ENCODE data around the gene WDR90.

WDR90 gene

GRCh38 chr16:626787-627453, 22.2 kb upstream of the WDR90 start:
- DNase-seq (ENCODE audit: low read depth): no peak

DNA sequence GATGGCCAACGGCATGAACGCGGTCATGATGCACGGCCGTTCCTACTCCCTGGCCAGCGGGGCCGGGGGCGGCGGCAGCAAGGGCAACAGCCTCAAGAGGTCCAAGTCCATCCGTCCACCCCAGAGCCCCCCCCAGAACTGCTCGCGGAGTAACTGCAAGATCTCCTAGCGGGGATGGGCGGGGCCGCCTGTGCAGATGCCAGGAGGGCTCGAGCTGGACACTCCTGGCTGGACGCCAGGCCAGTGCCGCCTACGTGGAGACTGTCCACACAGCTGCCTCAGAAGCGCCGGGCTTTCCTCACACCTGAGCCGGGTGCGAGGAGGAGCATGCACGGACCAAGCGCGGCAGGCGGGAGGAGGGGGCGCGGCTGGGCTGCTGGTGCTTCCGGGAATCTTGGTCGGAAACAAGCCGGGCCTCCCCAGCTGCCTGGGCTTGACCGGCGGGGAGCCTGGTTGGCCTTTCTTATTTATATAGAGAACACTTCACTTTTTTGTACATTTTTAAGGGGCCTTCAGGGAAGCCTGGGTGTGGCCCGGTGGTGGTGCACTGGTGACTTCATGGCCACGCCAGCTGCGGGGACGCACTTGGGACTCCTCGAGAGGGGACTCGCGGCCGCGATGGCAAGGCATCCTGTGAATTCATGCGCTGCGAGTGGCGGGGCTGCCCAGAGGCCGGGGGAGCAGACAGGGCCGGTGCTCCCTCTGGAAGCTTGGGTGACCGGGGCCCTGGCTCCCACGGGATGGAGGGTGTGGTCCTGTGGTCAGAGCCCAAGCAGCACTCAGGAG, 21.5 kb upstream of the WDR90 start:
- no peak for DNase-seq (ENCODE audit: low read depth)

DNA sequence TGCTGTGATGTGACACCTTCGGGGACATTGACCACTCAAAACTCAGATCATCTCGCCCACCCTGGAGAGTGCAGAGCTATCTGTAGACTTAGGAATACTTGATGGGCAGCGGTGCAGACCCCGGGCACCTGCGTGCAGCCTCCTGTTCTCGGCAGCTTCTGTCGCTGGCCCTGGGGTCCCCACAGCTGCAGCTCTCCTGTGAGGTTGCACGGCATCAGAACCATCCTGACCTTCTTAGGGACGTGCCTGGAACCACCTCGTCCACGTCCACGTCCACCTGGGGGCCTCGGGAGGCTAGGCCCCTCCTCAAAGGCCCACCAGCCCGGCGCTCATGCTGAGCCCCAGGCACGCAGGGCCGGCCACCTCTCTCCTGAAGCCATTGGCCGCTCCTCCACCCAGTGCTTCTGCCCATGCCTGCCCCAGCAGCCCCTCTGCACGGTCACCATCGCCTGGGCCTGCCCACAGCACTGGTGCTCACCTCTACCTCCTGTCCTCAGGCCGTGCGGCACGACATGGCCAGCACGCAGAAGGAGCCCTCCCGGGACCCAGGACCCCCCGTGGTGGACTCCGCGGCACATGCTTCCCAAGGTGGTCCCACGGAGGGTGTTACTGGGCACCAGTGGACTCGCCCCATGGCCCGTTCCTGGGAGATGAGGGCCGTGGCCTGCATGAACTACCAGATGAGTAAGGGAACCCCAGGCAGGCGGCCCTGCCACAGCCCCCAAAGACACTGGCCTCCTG, 20.7 kb upstream of the WDR90 start:
- DNase-seq (ENCODE audit: low read depth): no peak

- DNase-seq (ENCODE audit: low read depth): no peak
Observed at GRCh38 chr16:629185-629832, 19.9 kb upstream of the WDR90 start.

DNA sequence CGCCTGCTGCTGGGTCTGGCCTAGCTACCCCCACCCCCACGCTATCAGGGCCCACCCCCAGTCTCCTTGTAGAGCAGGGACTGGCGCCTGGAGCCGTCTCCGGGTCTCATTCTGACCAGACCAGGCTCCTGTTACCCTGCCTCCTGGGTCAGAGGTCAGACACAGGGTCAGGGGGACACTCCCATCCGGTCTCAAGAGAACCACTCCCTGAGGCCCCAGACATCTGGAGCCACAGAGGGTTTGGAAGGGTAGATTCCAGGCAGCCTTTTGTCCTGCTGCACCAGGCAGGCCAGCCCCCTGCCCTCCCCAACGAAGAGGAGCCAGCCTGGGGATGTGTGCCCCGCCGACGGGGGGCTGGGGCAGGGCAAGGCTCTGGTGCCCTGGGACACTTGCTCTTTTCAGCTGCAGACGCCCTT, 19.3 kb upstream of the WDR90 start:
- DNase-seq (ENCODE audit: low read depth): no peak

- DNase-seq (ENCODE audit: low read depth): no peak
Observed at GRCh38 chr16:630249-630814, 18.8 kb upstream of the WDR90 start.

DNA sequence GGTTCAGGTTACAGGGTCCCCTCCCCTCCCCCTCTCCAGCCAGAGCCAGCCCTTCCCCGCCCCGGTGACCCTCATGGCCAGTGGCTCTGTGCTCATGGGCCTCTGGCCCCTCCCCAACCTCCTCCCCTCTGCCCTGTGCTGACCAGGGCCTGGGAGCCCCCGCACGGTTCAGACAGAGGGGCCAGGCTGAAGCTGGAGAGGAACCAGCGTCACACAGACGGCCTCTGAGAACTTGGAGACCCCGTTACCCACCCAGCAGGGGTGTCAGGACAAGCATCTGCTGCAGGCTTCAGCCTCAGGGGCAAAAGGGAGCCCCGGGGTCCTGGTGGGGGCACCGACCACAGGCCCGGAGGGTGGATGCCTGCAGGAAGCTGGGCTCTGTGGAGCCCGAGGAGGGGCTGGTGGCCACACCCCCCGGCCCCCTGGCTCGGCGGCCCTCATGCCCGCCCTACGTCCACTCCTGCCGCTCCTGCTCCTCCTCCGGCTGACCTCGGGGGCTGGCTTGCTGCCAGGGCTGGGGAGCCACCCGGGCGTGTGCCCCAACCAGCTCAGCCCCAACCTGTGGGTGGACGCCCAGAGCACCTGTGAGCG, 18.3 kb upstream of the WDR90 start, which contains the start of gene WFIKKN1:
Gene WFIKKN1 (plus strand): TSS at position 171 of the 591 bp plus-strand sequence. CDS start 269 bp downstream, at position 440.
- DNase-seq (ENCODE audit: low read depth): no peak

DNA sequence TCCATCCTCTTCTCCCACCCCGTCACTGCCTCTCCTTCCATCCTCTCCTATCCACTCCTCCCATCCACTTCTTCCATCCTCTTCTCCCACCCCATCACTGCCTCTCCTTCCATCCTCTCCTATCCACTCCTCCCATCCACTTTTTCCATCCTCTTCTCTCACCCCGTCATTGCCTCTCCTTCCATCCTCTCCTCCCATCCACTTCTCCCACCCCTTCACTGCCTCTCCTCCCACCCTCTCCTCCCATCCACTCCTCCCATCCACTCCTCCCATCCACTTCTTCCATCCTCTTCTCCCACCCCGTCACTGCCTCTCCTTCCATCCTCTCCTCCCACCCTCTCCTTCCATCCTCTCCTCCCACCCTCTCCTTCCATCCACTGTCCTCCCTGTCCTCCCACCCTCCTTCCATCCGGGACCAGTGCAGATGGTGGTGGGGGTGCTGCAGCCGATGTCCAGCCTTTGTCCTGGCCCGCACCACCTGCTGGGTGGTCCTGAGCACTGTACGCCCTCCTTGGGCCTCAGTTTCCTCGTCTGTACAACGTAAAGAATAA, 17.3 kb upstream of the WDR90 start:
- DNase-seq (ENCODE audit: low read depth): no peak

DNA sequence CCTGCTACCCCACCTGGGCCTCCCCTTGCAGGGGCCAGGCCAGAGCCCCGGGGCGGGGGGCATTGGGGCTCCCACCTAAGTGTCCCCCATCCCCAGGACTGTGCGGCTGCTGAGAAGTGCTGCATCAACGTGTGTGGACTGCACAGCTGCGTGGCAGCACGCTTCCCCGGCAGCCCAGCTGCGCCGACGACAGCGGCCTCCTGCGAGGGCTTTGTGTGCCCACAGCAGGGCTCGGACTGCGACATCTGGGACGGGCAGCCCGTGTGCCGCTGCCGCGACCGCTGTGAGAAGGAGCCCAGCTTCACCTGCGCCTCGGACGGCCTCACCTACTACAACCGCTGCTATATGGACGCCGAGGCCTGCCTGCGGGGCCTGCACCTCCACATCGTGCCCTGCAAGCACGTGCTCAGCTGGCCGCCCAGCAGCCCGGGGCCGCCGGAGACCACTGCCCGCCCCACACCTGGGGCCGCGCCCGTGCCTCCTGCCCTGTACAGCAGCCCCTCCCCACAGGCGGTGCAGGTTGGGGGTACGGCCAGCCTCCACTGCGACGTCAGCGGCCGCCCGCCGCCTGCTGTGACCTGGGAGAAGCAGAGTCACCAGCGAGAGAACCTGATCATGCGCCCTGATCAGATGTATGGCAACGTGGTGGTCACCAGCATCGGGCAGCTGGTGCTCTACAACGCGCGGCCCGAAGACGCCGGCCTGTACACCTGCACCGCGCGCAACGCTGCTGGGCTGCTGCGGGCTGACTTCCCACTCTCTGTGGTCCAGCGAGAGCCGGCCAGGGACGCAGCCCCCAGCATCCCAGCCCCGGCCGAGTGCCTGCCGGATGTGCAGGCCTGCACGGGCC, 16.5 kb upstream of the WDR90 start:
- DNase-seq (ENCODE audit: low read depth): no peak

- DNase-seq (ENCODE audit: low read depth): no peak
Observed at GRCh38 chr16:633336-634050, 15.7 kb upstream of the WDR90 start.

DNA sequence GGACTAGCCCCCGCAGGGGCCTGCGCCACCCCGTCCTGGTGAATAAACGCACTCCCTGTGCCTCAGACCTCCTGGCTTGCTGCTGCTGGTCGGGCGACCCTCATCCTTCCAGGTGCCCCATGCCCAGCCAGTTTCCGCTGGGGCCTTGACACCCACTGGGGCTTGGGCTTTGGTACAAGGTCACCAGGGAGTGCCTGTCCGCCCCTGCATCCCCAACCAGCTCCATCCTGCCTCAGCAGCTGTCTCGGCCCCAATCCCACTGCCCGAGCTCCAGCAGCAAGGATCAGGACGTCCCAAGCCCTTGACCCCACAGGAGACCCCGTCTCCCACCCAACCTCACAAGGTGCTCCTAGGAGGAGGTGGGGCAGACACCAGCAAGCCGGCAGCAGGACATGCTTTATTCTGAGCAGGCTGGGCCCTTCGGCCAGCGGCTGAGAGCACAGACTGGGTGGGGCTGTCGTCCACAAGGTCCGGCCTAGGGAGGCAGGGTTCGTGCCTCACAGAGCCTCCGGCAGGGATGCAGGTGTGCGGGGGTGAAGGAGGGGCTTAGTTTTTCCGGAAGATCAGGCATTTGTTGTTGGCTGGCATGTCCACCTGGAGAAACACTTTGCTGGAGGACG, 15.0 kb upstream of the WDR90 start:
- no peak for DNase-seq (ENCODE audit: low read depth)

DNA sequence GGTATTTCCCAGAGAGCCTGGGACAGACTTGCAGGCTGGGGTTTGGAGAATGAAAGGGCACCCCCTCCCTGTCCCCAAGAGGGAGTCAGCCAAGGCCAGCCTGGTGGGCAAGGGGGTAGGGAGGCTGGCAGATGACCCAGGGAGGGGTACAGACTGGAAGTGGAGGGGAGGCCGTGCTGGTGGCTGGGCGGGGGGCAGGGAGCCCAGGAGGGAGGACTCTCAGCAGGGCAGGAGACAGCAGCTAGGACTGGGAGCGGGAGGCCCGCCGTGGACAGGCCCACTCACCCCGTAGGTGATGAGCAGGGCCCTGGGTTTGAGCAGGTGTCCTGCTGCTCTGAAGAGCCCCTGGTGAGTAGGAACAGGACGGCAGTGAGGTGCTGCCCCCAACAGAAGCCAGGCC, 14.2 kb upstream of the WDR90 start:
- DNase-seq (ENCODE audit: low read depth): no peak

GRCh38 chr16:635573-636205, 13.5 kb upstream of the WDR90 start:
- DNase-seq (ENCODE audit: low read depth): no peak

DNA sequence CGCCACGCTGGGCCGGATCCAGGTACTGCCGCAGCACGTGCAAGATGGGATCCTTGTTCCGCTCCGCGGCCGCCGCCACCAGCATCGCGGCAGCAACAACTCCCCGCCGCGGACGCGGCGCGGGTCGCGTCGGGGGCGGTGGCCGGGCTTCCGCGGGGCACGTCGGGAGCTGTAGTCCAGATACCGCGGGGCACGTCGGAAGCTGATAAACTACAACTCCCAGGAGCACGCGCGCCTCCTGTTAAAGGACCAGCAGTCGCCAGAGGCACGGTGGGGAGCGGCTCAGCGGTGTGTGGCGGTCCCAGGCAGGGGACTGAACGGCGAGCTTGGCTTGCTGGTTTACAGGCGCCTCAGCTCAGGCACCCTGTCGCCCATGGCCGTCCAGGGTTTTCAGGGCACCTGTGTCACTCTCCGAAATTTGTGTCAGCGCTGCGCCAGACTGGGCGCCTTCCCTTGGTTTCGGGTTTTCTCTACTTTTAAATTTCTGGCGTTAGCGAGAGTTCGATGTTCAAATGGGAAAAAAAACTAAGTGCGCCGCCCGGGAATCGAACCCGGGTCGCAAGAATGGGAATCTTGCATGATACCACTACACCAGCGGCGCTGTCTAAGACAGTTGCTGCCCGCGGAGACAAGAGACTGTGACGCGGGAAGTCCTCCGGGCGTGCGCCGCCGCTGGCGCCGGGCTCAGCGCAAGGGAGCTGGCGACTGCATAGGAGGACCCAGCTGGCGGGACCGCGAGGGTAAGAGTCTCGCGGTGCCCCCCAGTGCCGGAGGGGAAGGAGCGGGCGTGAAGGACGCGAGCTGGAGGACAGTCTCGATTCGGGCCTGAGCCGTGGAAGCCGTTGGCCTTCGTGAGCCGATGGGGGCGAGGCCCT, 12.7 kb upstream of the WDR90 start, which contains the start of gene METTL26:
Gene METTL26 (minus strand): TSS at position 100 of the 875 bp plus-strand sequence. CDS start 15 bp downstream, at position 85.
- DNase-seq (ENCODE audit: low read depth): peak; percentile 85

GRCh38 chr16:637081-638018, 11.8 kb upstream of the WDR90 start:
- DNase-seq (ENCODE audit: low read depth): peak; percentile 86

- no peak for DNase-seq (ENCODE audit: low read depth)
Observed at GRCh38 chr16:638034-638543, 11.1 kb upstream of the WDR90 start.

All from activated T-cell treated with anti-CD3 and anti-CD28 coated beads for 1 hour (primary cell).